ENCODE data around the gene CPEB3. TPM values are rescaled to one million over a fixed set of nuclear protein-coding genes. Genes with fewer than 3 reads are reported as not detected.
A peak's percentile ranks its signal among the peaks of the same experiment; 100 is the strongest.

Gene CPEB3
- total RNA-seq, 2 donors from 2014 or later: 7.4 to 11.4 TPM

DNA sequence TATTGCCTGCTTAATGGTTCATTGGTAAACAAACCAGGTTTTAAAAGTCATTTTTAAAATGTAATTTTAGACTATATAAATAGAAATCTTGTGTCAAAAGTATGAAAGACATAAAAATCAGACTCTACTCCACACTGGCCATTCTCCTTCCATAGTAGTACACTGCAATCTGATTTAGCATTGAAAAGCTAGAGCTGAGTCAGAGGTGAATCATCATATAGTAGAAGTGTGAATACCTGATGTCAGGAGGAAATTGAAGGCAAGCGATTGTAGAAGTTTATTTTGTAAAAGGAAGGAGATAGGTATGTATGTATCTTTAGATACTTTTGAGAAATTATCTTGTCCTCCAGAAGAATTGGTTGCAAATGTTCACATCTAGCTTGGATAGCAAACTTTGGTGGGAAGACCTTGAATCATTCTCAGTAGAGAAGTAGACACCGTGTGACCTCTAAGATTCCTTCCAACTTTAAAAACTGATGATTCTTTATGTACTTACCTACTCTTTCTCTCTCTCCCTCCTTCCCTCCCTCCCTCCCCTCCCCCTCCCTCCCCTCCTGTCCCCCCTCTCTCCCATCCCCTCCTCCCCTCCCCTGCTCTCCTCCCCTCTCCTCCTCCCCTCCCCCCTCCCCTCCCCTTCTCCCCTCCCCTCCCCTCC, 279.2 kb downstream of the CPEB3 start:
- intact Hi-C loops (cut with DNase I): no loop called here
- peak in 1 of 2 donors; percentile 73 for ATAC-seq

DNA sequence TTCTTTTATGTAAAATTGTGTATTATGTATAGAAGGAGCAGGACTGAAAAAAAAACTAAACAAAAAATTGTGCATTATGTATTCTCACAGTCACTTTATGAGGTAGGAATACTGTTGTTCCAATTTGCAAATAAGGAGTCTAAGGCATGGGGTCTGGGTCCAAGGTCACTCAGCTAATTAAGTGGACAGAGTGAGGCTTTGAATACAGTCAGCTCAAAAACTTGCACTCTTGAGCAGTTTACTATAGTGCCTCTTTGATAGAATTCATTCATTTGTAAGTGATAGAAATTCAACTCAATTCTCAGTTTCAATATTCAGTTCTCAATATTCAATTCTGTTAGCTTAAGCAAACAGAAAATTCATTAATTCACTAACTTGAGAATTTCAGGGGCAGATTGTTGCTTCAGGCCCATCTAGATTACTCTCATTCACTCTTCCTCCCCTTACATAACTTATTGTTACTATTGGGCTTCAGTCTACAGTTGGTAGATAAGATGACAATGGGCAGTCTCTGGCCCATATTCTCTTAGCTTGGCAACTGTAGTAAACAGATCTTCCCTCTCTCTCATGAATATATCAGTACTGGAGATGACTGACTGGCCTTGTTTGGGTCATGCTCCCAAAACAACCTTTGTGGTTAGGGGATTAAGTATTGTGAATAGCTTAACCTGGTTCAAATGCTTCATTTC, 280.7 kb downstream of the CPEB3 start:
- no peak for ATAC-seq
- intact Hi-C loops (cut with DNase I): no loop called here
- no peak for DNase-seq

More for the DNA sequence above, 279.2 kb downstream of the CPEB3 start:
- no peak for DNase-seq

DNA sequence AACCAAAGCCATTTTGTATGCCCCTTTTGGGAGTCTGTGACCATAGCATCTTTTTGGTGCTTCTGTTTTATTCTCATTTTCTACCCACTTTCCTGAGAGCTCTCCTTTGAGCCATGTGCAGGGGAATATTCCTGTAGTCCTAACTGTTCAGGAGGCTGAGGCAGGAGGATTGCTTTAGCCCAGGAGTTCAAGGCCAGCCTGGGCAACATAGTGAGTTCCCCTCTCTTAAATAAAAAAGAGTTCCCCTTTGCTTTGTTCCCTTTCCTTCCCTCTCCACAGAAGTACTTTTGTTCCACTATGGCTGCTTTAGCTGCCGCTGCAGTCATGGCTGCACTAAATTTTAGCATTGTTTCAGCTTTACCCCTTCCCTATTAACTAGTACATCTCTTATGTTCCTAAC, 281.4 kb downstream of the CPEB3 start:
- intact Hi-C loops (cut with DNase I): no loop called here
- ATAC-seq (no peak), DNase-seq (no peak)

DNA sequence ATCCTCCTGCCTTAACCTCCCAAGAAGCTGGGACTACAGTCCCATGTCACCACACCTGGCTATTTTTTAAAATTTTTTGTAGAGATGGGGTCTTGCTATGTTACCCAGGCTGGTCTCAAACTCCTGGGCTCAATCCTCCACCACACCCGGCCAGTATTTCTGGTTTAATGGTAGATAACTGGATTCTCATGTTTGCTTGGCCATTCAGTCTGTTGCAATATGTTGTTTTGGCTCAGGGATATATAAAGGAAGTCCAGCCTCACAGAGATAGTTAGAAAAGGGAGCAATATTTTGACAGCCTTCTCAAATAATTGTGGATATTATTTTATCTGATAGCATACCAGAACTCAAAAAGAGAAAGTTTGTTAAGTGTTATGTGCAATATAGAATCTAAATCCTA, 284.9 kb downstream of the CPEB3 start:
- intact Hi-C loops (cut with DNase I): no loop called here
- no peak for ATAC-seq

DNA sequence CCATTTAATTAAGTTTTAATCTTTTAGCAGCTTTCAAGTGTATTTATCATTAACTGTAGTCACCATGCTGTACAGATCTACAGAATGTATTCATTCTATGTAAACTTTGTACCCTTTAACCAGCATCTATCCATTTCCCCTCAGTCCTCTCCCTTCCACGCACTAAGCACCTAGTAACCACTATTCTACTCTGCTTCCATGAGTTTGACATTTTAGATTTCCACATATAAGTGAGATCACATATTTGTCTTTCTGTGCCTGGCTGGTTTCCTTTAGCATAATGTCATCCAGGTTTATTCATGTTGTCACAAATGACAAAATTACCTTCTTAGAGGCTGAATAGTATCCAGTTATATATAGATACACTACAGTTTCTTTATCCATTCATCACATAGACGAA, 287.6 kb downstream of the CPEB3 start:
- intact Hi-C loops (cut with DNase I): no loop called here
- no peak for DNase-seq
- no peak for ATAC-seq

More for the DNA sequence above, 284.9 kb downstream of the CPEB3 start:
- DNase-seq: no peak

DNA sequence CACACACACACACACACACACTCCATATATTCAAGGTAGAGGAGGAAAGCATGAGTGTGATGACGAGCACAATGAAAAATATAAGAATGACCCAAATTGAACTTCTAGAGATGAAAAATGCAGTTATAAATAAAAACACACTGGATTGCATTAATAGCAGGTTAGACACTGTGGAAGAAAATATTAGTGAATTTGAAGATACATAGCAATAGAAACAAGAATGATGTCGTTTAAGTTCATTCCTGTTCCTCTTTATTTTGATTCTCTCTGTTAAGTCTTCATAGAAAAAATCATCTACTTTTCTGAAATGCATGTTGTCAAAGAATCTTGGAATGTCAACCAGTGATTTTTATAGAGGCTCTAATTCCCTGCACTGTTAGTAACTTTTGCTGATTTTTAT, 288.9 kb downstream of the CPEB3 start:
- no peak for ATAC-seq
- DNase-seq: no peak
- intact Hi-C loops (cut with DNase I): no loop called here

DNA sequence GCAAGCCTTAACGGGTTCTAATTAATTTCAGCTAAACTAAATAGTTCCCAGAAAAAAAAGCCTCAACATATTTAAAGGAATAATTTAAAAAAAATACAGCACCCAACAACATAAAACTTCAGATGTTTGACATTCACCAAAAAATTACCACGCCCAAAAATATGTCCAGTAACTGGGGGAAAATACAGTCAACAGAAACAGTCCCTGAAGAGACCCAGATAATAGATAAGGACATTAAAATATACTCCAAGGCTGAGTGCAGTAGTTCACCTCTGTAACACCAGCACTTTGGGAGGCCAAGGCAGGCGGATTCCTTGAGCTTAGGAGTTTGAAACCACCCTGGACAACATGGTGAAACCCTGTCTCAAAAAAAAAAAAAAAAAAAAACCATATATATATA, 289.3 kb downstream of the CPEB3 start:
- no peak for DNase-seq
- intact Hi-C loops (cut with DNase I): no loop called here
- ATAC-seq: no peak

Other genes with a start within 250 kb of the CPEB3 start
- gene MARCHF5, start 89 bp upstream of the CPEB3 start, total RNA-seq: 10 to 100 TPM; 27.6 to 34.3 TPM